A172 (cell line): ENCODE measurements around the gene MAB21L1. TPM values are rescaled to one million over a fixed set of nuclear protein-coding genes. Genes with fewer than 3 reads are reported as not detected.

Source experiments
- DNase-seq: peaks from one replicate; pipeline ENCODE4 v3.0.0-alpha.2; 2015; ENCODE audit warnings: low spot score
- total RNA-seq: library from RNA; depleted of rRNA; stranded (reverse); fragments of >200 nt; shearing (Covaris generic); gene quantifications from 2 replicates; pipeline ENCODE4 v1.2.3, GENCODE V29; 2014; rRNA removed

MAB21L1 gene
- 0.77 and 0.88 TPM in 2 replicates for total RNA-seq

- DNase-seq = peak; percentile 45
These were observed at the start of gene MAB21L1 for GRCh38 chr13:35475960-35476943. MAB21L1 (minus strand) TSS chr13:35476689; CDS start chr13:35476138, 551 bp downstream.

- no peak for DNase-seq
These were observed 47.7 kb upstream of the MAB21L1 start for GRCh38 chr13:35524171-35524570.

DNA sequence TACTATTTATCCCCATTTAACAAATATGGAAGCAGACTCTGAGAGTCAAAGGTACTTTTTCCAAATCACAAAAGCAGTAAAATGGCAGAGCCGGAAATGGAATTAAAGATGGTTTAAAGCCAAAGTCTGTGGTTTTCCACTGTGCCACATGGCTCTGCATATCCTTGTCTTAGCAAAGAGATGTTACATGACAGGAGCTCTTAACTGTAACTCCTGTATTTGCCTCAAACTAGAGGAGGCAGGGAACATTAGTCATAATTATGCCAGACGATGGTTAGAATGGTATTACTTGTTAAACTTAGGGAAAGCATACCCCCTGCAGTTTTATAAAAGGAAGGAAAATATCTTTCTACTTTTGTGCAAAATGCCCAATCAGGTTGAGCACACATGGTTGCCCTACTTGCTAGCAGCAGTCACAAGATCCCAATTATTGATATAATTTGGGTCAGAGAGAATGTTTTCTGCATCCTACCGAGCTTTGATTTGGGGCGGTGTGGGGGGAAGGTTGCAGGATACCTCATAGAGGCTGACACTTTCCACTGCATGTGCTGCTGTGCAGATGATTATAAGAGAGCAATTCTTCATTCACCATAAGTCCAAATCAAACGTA, 42.0 kb upstream of the MAB21L1 start:
- peak; percentile 47 for DNase-seq

DNA sequence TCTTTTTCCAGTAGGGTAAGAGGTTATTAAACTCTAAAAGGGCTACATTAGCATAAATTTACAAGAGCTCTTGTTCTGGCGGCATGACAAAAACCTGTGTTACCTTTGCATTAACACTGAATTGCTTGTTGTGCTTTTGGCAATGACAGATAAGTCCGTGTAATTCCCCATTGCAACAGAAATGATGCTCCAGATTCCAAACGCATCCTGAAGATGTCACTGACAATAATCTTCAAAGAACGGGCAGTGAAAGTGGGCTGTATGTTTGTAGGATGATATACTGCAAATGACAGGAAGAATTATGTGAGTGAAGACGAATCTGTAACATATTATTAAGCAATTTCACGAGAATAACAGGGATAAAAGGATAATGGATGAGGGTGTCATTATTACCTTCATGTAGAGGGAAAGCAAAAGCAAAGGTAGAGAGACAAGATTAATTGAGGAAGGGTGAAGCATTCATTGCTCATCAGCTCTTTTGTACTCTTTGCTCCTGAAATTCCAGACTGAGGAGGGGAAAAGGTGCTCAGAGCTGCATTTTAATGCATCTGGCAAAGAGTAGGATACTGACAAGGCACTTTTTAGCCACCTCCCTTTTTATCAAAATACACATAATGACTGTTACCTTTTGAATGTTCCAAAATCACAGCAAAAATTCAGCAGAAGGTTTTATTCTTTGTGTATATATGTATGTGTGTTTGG, 38.5 kb upstream of the MAB21L1 start:
- no peak for DNase-seq

- DNase-seq = no peak
These were observed 37.6 kb upstream of the MAB21L1 start for GRCh38 chr13:35514061-35514477.

GRCh38 chr13:35512271-35512920, 35.9 kb upstream of the MAB21L1 start:
- peak; percentile 75 for DNase-seq

GRCh38 chr13:35502456-35502855, 26.0 kb upstream of the MAB21L1 start:
- no peak for DNase-seq

GRCh38 chr13:35501661-35502235, 25.3 kb upstream of the MAB21L1 start:
- no peak for DNase-seq

DNA sequence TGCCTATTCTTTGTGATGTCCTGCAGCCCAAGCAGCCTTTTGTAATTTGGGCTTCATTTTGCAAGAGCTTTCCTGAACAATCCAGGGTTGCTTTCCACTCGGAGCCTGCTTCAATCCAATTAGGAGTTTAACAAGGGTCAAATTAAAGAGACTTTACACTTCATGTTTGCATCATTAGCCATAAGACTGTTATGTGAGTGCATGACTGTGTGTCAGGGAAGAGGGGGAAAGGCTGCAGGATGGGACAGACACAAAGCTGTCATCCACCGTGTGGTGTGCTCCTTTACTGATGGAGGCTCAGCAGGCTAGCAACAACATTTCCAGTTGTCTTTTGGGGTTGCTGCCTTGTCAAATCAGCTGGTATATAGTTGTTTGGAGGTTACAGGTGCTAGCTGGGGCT, 23.7 kb upstream of the MAB21L1 start:
- no peak for DNase-seq

DNA sequence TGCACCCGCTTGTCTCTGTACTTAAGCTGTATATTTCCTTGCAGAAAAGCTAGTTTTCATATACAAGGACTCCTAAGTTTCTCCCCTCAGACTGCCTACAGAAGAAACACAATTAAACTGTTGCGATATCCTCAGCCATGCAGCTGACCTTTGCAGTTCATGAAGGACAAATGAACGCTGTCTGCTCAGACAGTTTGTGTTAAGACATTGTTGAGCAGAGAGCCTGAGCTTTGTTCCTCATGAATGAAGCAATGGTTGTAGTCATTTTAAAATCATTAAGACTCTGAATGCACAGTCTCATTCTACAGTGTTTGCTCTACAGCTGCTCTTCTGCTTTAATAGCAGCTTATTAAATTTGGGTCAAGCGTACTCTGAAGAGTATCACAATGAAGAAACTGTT, 23.2 kb upstream of the MAB21L1 start:
- no peak for DNase-seq

- DNase-seq = no peak
These were observed 22.7 kb upstream of the MAB21L1 start for GRCh38 chr13:35499196-35499662.

DNA sequence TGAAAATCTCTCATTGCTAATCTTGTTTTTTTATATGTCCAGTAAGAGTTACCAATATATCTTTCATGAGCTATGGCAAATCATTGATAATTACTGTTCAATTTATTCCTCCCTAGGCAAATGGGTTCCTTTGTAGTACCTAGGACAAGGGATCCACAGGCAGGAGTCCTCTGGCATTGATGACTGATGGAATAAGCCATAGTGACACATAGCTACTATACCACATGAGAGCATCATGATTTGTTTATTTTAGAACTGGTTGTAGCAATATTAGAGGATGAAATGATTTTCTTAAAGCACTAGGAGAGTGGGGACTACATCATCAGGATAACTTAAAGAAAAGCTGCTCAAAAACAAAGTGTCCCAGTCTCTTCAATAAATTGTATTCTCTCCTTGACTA, 21.7 kb upstream of the MAB21L1 start:
- no peak for DNase-seq

- DNase-seq = no peak
These were observed 20.4 kb upstream of the MAB21L1 start for GRCh38 chr13:35496761-35497386.

DNA sequence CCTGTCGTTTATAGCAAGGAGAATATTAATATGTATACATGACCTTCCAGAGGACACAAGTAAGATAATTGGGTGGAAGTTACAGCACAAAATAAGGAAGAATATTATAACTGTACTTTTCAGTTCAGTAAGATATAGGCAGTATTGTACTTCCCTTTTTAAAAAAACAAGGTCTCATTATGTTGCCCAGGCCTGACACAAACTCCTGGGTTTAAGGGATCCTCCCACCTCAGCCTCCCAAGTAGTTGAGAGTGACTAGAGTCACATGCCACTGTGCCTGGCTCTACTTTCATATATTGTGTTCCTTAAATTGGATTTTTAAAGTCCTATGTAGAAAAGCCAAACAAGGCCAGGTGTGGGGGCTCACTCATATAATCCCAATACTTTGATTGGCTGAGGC, 19.5 kb upstream of the MAB21L1 start:
- no peak for DNase-seq

GRCh38 chr13:35489050-35489449, 12.6 kb upstream of the MAB21L1 start:
- no peak for DNase-seq

GRCh38 chr13:35485424-35485823, 8.9 kb upstream of the MAB21L1 start:
- no peak for DNase-seq

DNA sequence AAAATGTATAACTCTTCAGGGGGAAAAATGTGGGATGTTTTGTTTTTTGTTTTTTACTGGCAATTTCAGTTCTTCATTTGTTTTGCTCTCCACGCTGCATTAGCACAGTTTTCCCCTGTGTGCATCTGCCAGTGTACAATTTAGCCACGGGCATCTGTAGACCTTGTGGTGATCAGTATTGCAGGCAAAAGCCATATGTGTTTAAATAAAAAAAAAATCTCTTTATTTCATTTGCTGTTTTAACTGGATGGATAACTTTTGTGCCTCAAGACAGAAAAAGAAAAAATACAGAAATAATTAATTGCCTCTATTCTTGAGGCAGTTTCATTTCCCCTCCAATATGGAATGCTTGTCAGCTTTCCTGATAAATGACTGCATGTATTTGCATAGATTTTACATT, 7.9 kb upstream of the MAB21L1 start:
- DNase-seq = no peak

DNA sequence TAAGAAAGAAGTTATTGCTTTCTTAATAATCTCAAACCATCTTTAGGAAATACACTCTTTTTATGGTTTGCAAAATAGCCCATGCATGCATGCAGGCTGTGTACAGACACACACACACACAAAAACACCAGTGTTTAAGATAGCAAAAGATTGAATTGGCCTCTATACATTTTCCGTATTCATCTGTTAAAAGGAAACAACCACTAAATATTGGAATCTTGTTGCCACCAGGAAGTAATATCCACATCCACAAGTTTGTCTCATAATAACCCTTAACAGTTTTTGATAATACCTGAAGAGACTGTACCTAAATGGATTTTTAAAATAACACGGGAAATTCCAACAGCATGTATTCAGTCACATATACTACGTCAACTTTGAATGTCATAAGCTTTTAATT, 7.3 kb upstream of the MAB21L1 start:
- DNase-seq = no peak

DNA sequence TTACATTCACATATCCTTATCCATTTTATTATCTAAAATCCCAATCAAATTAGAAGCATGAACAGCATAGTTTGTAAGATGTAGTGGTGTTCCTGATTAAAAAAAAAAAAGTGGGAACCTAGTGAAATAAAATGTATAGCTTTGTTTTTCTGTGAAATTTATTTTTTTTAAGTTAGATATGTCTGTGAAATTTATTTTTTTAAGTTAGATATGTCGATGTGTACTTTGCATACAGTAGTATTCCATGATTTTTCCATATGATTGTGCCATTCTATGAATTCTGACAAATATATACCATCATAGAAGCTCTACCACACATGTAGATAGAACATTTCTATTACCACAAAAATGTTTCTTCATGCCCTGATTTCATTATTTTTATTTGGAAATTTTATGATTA, 6.0 kb upstream of the MAB21L1 start:
- DNase-seq = no peak

- DNase-seq = no peak
These were observed 5.3 kb upstream of the MAB21L1 start for GRCh38 chr13:35481777-35482176.

- DNase-seq = no peak
These were observed 3.9 kb upstream of the MAB21L1 start for GRCh38 chr13:35480346-35480745.
